ENCODE measurements around the gene CENPM.
A peak's percentile ranks its signal among the peaks of the same experiment; 100 is the strongest.

- TF ChIP-seq TCF7 (IDR thresholded peaks at IDR 0.05; ENCODE audit: borderline replicate concordance) = no peak
- no peak for TF ChIP-seq EZH2 (IDR thresholded peaks at IDR 0.05; ENCODE audit: borderline replicate concordance, control insufficient read depth, low read depth, low read length)
- TF ChIP-seq POLR2A (IDR thresholded peaks at IDR 0.05; ENCODE audit: low read depth, low read length) = peak; percentile 60
- TF ChIP-seq NFIC (IDR thresholded peaks at IDR 0.05; ENCODE audit: low read depth, low read length) = no peak
- no peak for TF ChIP-seq KDM1A (IDR thresholded peaks at IDR 0.05; ENCODE audit: borderline replicate concordance)
- TF ChIP-seq TAF1 (IDR thresholded peaks at IDR 0.05; ENCODE audit: borderline replicate concordance, low read depth, low read length) = no peak
- TF ChIP-seq CREM (IDR thresholded peaks at IDR 0.05; ENCODE audit: low read depth) = no peak
- no peak for TF ChIP-seq CTCF (IDR thresholded peaks at IDR 0.05 in 2 of 3, conservative IDR thresholded peaks at IDR 0.05 in 1 of 3; ENCODE audit: control insufficient read depth in 2 of 3, extremely low read depth in 1 of 3, insufficient read depth in 1 of 3, low read depth in 3 of 3, low read length in 3 of 3)
- TF ChIP-seq PBX3 (IDR thresholded peaks at IDR 0.05; ENCODE audit: insufficient replicate concordance, low read depth, low read length) = no peak
- no peak for TF ChIP-seq NFYB (IDR thresholded peaks at IDR 0.05; ENCODE audit: insufficient read depth, low read depth, low read length)
- TF ChIP-seq SUPT20H (IDR thresholded peaks at IDR 0.05; ENCODE audit: borderline replicate concordance, control insufficient read depth, low read depth, low read length) = no peak
- TF ChIP-seq FOXM1 (IDR thresholded peaks at IDR 0.05; ENCODE audit: low read depth, low read length) = no peak
Measured at GRCh38 chr22:41915035-41915785, 31.7 kb downstream of the CENPM start, which contains the start of gene SHISA8.

Measured in GM12878 (cell line).